NCI-H2227 treated with DMSO at 0.1 percent for 48 hours (cell line): ENCODE measurements around the gene UPP1.
"Not testable (repeated sequence)": the region's sequence is repeated elsewhere in the genome, so short reads cannot be mapped to it uniquely, and the experiment has no call there.

Experiments used
- DNase-seq: peaks from one replicate; lab custom pipeline; 2025; lab: John Stamatoyannopoulos, UW

UPP1 gene

DNA sequence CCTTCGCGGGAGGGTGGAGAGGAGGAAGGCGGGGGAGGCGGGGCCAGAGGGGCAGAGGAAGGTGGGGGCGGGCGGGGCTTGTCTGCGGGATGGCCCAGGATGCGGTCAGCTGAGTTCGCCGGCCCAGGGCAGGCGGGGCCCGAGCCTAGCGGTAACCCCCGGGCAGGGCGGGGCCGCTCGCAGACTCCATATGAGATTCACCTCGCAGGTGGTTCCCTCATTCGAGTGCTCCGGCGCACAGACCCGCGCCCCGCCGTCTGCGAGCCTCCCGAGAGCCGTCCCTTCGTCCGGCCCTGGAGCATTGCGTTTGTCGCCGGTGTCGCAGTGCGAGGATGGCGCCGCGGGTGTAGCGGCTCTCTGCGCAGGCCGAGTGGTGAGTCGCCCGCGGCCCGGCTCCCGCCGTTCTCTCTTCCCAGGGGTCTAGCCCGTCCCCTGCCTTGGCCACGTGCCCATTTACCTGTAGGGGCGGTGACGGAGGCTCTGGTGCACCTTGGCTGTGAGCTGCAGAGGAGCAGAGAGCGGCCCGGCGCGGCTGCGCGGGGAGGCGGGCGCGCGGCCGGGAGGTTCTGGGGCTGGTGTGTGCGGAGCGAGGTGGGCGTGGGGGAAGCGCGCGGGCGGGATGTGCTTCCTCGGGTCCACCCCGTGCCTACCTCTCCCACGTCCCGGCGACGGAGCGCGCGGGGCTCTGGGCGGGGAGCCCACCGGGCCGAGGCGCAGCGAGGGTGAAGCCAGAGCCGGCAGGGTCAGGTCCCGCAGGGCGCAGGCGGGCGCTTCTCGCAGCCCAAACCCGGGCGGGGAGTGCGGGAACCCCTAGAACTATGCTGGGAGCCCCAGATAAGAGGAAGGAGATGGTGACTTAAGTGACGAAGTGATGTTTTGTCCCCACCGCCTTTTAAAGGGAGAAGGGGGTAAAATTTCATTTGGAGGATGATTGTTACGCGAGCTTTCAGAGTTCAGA, at the start of gene UPP1:
Gene UPP1 (plus strand): TSS at position 220 of the 958 bp plus-strand sequence. CDS start 5,519 bp downstream, outside the sequence.
- no peak for DNase-seq

DNA sequence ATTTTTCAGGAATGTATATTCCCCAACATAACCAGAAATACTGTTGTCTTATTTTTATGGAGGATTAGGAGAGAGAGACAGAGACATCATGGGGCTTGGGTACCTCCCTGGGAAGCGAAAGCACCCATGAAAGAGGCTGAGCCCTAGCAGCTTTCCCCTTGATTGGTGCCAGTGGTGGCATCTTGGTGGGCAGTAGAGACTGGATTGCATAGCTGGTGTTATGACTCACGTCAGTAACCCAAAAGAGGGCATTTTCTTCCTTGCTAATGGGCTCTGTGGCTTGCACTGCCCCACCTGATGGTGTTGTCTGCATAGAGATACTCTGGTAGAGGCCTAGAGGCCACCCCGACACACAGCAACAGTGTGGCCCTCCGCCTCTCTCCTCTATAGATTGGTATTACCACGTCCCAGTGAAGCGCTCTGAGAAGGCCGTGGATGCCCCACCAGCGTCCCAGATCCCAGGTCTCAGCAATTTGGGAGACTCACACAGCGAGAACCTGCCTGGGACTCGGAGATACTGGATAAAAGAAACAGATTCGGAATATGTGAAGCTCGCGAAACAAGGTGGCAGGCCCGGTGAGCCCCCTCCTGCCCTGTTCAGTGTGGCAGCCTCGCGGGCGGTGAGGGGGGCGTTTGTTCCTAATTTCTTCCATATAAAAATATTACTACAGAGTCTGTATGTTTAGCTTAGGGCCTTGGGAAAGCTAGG, 48.0 kb upstream of the UPP1 start:
- no peak for DNase-seq

DNA sequence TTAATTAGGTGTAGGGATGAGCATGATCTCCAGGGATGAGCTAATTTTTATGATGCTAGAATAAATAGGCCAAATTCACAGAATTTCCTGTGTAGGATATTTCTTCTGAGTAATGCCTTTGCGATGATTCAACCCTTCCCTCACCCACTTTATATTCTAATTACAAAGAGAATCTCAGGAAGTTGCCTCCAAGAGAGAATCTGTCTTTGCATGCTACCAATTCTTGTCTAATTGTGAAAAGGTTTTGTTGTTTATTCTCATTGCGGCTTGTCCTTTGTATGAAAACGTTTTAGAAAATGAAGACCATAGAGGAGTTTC, 47.5 kb upstream of the UPP1 start:
- DNase-seq: no peak

DNA sequence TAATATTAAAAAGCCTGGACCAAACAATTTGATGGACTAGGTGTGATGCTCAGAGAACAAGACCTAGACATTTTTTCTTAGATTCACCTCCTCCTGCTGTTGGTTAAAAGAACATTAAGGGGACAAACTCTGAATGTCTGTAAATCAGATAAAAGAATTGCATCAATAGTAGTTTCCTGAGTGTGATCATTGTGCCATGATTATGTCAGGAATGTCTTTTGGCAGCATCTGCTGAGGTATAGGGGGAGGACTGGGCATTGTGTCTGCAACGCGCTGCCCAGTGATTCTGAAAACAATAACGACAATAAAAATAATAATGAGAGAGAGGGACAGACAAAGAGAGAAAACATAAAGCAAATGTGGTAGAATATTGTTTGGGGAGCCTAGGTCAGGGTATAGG, 46.8 kb upstream of the UPP1 start:
- DNase-seq: no peak

DNA sequence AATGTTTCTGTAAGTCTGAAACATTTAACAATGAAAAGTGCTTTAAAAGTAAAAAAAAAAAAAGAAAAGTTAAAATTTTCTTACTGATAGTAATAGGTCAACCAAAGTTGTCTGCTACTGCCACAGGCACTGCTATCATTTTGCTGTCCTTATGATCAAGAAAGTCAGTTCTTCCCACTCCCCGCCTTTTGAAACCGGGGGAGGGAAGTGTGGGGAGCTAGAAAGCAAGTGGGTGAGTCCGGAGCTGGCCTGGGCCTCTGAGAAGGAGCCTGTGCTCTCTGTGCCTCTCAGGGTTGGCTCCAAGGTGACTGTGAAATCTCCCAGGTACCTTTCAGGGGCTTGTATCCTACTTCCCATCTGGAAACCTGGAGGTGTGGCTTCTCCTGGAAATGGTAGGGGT, 46.4 kb upstream of the UPP1 start:
- no peak for DNase-seq

DNA sequence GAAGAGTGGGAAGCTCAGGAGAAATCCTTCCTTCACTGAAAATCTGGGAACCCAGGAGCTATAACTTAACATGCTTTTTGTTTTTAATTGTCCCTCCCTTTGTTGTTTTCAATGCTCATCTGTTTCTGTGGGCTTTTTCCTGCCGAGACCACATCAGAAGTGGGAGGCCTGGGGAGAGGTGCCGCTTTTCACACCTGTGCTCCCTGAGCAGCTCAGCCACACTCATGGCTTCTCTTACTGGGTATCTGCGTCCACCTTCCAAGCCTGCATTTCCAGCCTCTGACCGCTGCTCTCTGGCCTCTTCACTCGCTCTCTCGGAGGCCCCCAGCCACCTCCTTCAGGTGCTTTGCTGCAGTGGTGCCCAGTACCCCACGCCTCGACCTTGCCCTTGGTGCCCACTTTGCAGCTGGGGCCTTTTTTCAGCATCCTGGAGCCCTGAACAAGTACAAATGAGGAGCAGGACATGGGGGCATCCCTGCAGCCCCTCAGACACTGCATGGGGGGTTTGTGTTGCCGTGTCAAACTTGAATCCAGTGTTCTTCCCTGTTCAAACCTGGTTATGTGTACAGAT, 43.8 kb upstream of the UPP1 start:
- DNase-seq: no peak

DNA sequence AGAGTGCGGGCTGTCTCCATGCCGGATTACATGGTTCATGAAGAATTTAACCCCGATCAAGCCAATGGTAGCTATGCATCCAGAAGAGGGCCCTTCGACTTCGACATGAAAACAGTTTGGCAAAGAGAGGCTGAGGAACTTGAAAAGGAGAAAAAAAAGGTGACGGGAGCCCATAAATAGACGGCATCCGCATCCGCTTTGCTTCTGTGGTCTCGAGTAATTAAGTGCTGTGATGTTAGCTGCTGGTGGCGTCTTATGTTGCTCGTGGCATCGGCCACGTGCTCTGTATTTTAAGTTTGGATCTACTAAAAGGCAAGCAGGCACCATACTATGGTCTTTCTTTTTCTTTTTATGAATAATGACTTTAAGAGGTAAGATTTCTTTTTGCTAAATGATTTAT, 42.6 kb upstream of the UPP1 start:
- no peak for DNase-seq

DNA sequence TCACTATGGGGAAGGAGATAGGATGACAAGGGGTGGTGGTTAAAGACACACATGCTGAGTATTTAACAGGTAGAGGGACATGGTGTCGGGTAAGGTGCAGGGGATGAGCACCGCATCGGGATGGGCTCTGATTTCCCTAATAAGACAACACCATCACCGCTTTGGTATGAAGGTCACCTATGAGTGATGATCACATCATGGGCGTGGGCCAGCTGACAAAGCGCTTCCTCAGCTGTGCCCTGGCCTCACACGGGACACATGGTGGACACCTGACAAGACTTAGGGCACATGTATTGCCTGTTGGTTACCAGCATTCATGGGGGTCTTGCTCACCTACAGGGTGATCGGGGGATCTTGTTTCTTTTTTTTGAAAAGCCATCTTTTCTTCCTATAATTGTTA, 41.0 kb upstream of the UPP1 start:
- no peak for DNase-seq

DNA sequence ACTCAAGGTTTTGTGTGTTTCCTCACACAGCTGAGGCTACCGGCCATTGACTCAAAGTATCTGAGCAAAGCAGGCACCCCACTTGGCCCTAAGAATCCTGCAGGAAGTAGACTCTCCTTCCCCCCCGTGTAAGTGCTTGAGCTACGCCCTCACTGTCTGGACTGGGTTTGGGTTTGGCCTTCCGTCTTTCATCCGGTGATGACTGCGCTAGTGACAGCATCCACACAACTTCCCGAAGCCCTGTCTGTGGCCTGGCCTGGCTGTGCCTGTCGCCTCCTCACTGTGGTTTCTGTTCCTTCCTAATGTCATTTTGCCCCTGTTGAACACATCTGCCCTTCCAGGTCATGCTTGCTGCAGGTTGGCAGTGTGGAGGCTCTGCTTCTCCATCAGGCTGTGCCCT, 39.2 kb upstream of the UPP1 start:
- no peak for DNase-seq

DNA sequence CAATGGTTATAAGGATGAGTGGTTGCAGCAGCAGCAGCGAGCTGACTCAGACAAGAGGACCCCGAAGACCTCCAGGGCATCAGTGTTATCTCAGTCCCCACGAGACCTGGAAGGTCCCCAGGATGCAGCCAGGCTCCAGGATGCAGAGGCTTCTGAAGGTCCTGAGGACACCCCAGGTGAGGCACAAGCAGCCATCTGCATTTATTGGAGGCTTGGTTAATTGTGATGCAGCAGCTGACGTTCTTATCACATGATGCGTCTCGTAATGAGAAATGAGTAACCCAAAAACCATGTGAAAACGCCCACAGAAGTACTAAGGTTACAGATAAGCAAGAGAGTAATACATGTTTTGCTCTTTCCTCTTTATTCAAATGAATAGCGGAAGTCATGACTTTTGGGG, 36.3 kb upstream of the UPP1 start:
- DNase-seq: no peak

DNA sequence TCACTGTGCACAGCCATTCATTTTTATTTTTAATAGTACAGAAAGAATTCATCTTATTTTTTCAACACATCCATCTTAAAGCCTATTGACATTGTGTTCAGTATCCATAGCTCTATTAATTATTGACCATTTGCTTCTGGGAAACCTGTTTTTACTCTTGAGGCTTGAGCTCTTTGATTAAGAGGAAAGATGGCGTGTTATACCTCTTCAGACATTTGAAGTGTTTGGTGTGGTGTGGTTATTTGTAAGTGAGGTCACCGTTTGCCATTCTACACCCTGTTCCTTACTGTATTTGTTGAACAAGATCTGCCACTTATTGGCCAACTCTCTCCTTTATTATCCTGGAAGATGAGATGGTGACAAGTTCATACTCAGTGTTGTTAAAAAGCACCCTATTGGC, 35.3 kb upstream of the UPP1 start:
- no peak for DNase-seq

DNA sequence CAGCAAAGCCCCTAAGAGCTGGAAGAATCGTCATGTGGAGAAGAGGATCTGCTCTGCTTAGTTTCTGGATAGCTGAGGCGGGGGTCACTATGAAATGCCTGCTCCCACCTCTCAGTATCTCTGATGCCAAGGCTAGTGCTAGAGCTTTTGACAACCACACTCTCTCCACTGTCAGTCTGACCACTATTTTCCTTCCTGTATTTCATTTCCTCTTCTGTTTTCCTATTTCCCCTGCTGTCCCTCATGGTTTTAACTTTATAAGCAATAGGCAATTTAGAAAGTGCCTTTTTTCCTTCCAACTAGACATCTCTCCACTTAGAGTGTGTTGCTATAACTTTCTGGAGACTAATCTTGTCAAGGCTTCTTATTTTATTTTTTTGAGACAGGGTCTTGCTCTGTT, 30.1 kb upstream of the UPP1 start:
- DNase-seq: no peak

DNA sequence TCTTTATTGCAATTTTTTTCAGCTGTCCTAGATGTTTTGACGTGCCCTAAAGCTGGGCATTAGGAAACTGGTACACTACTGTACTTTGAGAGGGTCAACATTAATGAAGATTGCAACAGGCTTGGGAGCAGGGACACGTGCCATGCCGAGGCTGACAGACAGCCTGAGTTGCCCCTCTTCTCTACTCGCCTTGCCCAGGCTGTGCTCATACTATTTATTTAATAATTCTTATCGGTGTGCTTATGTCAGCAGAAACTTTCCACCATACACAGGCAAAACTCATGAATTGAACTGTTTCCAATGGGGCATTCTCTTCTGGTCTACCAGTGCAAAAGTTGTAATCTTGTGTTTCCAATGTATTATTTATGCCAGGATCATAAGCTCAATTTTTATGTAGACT, 29.4 kb upstream of the UPP1 start:
- no peak for DNase-seq

DNA sequence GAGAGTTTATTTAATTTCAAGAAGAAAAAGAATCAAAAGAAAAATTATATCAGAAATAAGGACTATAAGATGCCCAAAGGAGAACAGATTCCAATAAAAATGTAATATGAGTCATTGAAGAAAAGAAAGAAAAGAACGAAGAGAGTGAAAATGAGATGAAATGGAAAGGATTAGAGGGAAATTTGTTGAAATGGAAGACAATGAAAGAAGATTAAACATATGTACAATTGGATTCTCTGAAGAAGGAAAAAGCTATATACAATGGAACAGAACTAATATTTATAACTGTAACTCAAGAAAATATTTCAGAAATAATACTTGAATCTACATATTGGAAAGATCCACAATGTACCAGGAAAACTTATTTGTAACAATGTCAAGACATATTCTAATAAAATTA, 25.1 kb upstream of the UPP1 start:
- no peak for DNase-seq

DNA sequence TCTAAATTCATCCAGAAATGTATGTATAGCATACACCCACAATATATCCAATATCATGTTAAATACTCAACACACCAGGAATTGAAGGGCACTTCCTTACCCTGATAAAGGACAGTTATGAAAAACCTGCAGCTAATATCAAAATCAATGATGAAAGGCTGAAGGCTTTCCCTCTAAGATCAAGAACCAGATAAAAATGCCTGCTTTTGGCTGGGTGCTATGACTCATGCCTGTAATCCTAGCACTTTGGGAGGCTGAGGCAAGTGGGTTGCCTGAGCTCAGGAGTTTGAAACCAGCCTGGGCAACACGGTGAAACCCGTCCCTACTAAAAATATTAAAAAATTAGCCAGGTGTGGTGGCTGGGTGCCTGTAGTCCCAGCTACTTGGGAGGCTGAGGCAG, 21.6 kb upstream of the UPP1 start:
- DNase-seq: no peak

DNA sequence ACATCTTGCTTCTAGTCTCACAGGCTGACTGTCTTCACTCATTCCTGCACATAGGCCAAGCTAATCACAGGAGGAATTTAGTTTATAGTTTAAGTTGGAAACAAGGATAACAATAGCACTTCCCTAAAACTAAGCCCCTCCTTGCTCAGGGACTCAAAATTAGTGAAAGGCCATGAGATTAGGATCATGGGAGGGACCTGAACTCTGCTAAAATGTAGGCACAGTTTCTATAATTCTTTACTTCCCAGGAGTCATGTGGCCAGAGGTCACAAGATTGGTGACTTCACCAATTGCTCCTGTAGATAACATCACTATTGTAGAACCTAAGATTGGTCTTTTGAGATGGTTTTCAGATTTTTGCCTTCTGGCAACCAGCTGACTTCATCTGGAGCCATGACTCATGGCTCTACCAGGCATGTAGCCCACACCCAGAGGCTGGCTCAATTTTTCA, 14.8 kb upstream of the UPP1 start:
- no peak for DNase-seq

DNA sequence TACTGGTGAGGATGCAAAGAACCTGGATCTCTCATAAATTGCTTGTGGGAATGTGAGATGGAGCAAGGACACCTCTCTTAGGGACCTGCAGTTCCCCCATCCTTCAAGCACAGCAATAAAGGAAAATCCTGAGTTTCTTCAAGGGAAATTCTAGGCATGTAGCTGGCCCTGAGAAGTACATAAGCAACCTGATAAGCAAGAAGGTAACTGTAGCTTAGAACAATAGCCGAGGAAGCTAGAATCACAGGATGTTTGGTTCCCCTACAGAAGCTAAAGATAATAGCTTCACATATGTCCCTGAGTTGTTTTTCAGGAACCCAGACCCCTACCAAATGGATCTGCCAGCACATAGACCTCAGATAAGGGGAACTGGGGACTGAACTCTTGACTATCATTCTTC, 11.6 kb upstream of the UPP1 start:
- no peak for DNase-seq

DNA sequence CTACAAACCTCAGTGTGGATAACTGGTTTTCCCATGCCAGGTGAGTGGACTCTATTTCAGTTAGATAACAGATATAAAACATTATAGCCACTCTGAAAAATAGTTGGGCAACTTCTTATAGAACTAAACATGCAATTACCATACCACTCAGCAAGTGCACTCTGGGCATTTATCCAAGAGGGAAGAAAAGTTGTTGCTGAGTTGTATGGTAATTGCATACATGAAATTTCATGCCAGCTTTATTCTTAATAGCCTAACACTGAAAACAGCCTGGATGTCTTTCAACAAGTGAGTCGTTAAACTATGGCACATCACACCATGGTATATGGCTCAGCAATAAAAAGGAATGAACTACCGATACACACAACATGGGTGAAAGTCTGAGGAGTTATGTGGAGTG, 10.6 kb upstream of the UPP1 start:
- no peak for DNase-seq

DNA sequence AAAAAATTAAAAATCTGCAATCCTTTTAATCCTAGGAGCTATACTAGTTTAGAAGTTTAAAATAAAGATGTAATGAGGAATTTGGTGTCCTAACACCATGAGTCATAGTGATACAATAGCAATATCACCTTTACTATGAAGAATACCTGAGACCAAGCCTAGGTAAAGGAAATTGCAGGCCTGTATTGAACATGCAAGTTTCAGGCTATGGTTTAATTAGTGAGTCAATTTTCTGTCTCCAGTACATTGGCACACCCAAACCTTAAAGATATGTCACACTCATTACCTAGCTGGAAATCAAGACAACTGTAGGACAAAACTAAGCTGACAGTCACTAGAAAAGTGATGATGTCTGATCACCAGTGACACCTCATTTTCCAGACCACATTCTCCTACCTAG, 6.7 kb upstream of the UPP1 start:
- not testable (repeated sequence) for DNase-seq

DNA sequence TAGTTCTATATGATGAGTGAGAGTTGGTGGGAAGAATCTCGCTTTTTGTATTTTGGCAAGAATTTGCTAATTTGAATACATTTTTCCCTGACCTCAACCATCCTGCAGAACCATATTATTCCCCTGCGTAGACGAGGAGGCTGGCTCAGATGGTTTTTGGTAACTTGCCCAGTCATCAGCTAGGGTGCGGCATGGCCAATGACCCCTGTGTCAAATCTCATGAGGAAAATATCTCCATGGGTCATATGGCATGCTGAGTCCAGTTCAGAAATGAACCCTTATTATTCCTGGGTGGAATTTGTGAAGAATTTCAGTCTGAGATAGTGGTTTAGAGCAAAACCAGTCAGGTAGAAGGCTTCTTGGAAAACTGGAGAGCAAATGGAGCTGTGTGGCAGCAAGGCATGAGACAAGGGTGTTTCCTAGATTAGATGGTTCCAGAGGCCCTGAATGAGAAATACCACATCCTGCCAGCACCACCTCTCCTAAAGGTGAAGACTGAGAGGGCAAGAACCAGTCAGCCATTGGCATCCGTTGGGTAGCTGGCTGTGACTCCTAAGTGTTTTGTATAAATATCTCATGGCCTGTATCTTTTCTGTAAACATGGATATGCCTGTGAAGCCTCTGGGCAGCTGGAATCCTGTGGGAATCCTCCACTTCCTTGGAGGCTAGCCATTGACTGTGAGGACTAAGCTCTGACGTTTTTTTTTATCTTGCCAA, 5.8 kb upstream of the UPP1 start:
- no peak for DNase-seq

DNA sequence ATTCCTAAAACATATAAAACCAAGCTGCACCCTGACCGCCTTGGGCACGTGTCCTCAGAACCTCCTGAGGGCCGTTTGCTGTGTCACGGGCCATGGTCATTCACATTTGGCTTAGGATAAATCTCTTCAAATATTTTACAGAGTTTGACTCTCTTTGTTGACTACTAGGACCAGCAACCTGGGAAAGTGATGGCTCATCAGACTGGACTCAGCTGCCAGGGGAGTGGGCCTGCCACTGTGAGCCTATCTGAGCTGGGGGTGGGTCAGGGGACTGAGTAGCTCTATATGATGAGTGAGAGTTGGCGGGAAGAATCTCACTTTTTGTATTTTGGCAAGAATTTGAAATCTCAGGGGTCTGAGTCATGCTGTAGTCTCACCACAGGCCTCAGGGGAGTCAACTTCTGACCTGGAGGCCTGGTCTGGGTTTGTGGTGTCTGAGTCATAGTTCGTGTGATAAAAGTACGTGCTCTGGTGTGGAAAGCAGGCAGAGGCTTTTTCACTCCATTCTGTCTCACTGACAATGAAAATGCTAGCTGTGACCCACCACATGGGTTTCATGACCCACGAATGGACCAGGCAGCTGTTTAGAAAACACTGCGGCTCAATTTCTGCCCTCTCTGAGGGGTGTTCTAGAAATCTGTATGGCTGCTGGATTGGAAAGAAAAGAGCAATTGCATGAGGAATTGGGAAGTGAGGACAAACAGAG, 4.2 kb upstream of the UPP1 start:
- DNase-seq: no peak

DNA sequence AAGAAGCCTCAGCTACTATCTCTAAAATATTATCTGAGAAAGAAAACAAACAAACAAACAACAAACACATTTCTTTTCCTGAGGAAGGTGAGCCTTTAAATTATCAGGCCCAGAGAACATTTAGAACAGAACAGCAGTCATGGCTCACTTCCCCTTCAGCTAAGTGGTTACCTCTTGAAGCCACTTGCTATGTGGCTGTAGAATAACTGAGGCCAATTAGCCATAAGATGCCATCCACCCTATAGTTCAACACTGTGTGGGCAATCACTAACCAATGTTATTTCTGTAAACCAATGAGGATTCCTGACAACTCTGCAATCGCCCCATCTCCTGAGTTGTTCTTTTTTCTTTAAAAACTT, 3.7 kb upstream of the UPP1 start:
- no peak for DNase-seq
